ENCODE measurements around the gene ST3GAL3.

GRCh38 chr1:43830802-43831201 lies 123.5 kb downstream of the ST3GAL3 start:
- TF ChIP-seq, protein P1, sequence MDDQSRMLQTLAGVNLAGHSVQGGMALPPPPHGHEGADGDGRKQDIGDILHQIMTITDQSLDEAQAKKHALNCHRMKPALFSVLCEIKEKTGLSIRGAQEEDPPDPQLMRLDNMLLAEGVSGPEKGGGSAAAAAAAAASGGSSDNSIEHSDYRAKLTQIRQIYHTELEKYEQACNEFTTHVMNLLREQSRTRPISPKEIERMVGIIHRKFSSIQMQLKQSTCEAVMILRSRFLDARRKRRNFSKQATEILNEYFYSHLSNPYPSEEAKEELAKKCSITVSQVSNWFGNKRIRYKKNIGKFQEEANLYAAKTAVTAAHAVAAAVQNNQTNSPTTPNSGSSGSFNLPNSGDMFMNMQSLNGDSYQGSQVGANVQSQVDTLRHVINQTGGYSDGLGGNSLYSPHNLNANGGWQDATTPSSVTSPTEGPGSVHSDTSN (IDR thresholded peaks at IDR 0.05) = no peak
- TF ChIP-seq SIN3A (IDR thresholded peaks at IDR 0.05; ENCODE audit: borderline replicate concordance, low read depth, low read length) = no peak
- no peak for TF ChIP-seq MXI1 (IDR thresholded peaks at IDR 0.05; ENCODE audit: low read depth, low read length)
- no peak for TF ChIP-seq USF2 (IDR thresholded peaks at IDR 0.05; ENCODE audit: borderline replicate concordance, low read depth, low read length)
- TF ChIP-seq RFX5 (IDR thresholded peaks at IDR 0.05; ENCODE audit: low read length) = no peak
- TF ChIP-seq CTCF (IDR thresholded peaks at IDR 0.05) = no peak
- no peak for TF ChIP-seq EZH2phosphoT487 (IDR thresholded peaks at IDR 0.05; ENCODE audit: borderline replicate concordance, low read depth)
- TF ChIP-seq POLR2AphosphoS5 (IDR thresholded peaks at IDR 0.05; ENCODE audit: low read depth, low read length) = no peak
- TF ChIP-seq TAF1 (IDR thresholded peaks at IDR 0.05; ENCODE audit: borderline replicate concordance, low read depth, low read length) = no peak
- TF ChIP-seq RXRA (IDR thresholded peaks at IDR 0.05; ENCODE audit: borderline replicate concordance, low read depth) = no peak
- TF ChIP-seq, protein P2, sequence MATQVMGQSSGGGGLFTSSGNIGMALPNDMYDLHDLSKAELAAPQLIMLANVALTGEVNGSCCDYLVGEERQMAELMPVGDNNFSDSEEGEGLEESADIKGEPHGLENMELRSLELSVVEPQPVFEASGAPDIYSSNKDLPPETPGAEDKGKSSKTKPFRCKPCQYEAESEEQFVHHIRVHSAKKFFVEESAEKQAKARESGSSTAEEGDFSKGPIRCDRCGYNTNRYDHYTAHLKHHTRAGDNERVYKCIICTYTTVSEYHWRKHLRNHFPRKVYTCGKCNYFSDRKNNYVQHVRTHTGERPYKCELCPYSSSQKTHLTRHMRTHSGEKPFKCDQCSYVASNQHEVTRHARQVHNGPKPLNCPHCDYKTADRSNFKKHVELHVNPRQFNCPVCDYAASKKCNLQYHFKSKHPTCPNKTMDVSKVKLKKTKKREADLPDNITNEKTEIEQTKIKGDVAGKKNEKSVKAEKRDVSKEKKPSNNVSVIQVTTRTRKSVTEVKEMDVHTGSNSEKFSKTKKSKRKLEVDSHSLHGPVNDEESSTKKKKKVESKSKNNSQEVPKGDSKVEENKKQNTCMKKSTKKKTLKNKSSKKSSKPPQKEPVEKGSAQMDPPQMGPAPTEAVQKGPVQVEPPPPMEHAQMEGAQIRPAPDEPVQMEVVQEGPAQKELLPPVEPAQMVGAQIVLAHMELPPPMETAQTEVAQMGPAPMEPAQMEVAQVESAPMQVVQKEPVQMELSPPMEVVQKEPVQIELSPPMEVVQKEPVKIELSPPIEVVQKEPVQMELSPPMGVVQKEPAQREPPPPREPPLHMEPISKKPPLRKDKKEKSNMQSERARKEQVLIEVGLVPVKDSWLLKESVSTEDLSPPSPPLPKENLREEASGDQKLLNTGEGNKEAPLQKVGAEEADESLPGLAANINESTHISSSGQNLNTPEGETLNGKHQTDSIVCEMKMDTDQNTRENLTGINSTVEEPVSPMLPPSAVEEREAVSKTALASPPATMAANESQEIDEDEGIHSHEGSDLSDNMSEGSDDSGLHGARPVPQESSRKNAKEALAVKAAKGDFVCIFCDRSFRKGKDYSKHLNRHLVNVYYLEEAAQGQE (IDR thresholded peaks at IDR 0.05; ENCODE audit: low read depth, low read length) = no peak
- no peak for TF ChIP-seq TCF12 (IDR thresholded peaks at IDR 0.05)
- TF ChIP-seq FOXM1 (IDR thresholded peaks at IDR 0.05; ENCODE audit: low read depth) = no peak
- no peak for TF ChIP-seq GABPA (IDR thresholded peaks at IDR 0.05; ENCODE audit: low read depth)

All from SK-N-SH (cell line).